BE2C (cell line): Measurements from ENCODE around the gene SERPINA3. TPM values are rescaled to one million over a fixed set of nuclear protein-coding genes. Genes with fewer than 3 reads are reported as not detected.

Experiments used
- DNase-seq: peaks from one replicate; pipeline ENCODE4 v3.0.0-alpha.2; 2020
- H3K27me3 ChIP-seq: fragments of 250-450 bp; sonication (Bioruptor Pico); 2 replicates; pipeline ENCODE4 v1.5.1; 2020; ENCODE audit warnings: mild to moderate bottlenecking
- H3K36me3 ChIP-seq: fragments of 250-450 bp; sonication (Bioruptor Pico); 2 replicates; pipeline ENCODE4 v1.5.1; 2020; ENCODE audit warnings: mild to moderate bottlenecking
- H3K4me1 ChIP-seq: fragments of 250-450 bp; sonication (Bioruptor Pico); 2 replicates; pipeline ENCODE4 v1.5.1; 2020
- H3K4me3 ChIP-seq: 2 replicates; pipeline ENCODE4 v1.5.1; 2011; ENCODE audit warnings: low read depth, low read length
- H3K9me3 ChIP-seq: fragments of 250-450 bp; sonication (Bioruptor Pico); 2 replicates; pipeline ENCODE4 v1.5.1; 2020
- CTCF ChIP-seq: IDR thresholded peaks from 2 replicates; pipeline ENCODE4 v1.5.1; 2012; ENCODE audit warnings: mild to moderate bottlenecking, low read depth, low read length
- polyA plus RNA-seq: library from polyadenylated mRNA; unstranded; fragments of >200 nt; gene quantifications from one replicate; pipeline ENCODE4 v1.2.1, GENCODE V29; 2012; ENCODE audit warnings: low read depth, missing spikeins; ENCODE audit not compliant: insufficient read length, insufficient read depth

SERPINA3 gene
- polyA plus RNA-seq: not detected

- Histone ChIP-seq H3K9me3 (no peaks in the 10 kb centered on the region), H3K4me3 (no peak within 1 kb of the TSS), H3K27me3 (no peaks in the 10 kb centered on the region), H3K4me1 (no peaks in the 10 kb centered on the region), H3K36me3 (no peaks in the 10 kb centered on the region)
- no peak for DNase-seq
- no peak for TF ChIP-seq CTCF
These were observed at the start of gene SERPINA3 for GRCh38 chr14:94612174-94612573. Gene SERPINA3 (plus strand): TSS chr14:94612391. CDS start chr14:94614442, 2,051 bp downstream.

GRCh38 chr14:94562941-94563883, 49.0 kb upstream of the SERPINA3 start:
- Histone ChIP-seq H3K36me3 (no peaks in the 10 kb centered on the region), H3K4me3 (no peak overlapping the region), H3K9me3 (no peaks in the 10 kb centered on the region), H3K4me1 (no peaks in the 10 kb centered on the region), H3K27me3 (no peaks in the 10 kb centered on the region)
- no peak for DNase-seq
- TF ChIP-seq CTCF: no peak

- H3K4me3 ChIP-seq: no peak overlapping the region
- DNase-seq: no peak
- H3K4me1 ChIP-seq: no peaks in the 10 kb centered on the region
- TF ChIP-seq CTCF: no peak
- no peaks in the 10 kb centered on the region for H3K9me3 ChIP-seq
- H3K36me3 ChIP-seq: no peaks in the 10 kb centered on the region
- H3K27me3 ChIP-seq: no peaks in the 10 kb centered on the region
These were observed 47.8 kb upstream of the SERPINA3 start for GRCh38 chr14:94564381-94564780.

- no peak for TF ChIP-seq CTCF
- Histone ChIP-seq H3K36me3 (no peaks in the 10 kb centered on the region), H3K27me3 (no peaks in the 10 kb centered on the region), H3K4me1 (no peaks in the 10 kb centered on the region), H3K4me3 (no peak overlapping the region), H3K9me3 (no peaks in the 10 kb centered on the region)
- DNase-seq: no peak
These were observed 44.0 kb upstream of the SERPINA3 start for GRCh38 chr14:94568186-94568585.

GRCh38 chr14:94569381-94570001, 42.7 kb upstream of the SERPINA3 start:
- H3K4me3 ChIP-seq: no peak overlapping the region
- no peaks in the 10 kb centered on the region for H3K36me3 ChIP-seq
- no peaks in the 10 kb centered on the region for H3K4me1 ChIP-seq
- TF ChIP-seq CTCF: no peak
- H3K9me3 ChIP-seq: no peaks in the 10 kb centered on the region
- no peaks in the 10 kb centered on the region for H3K27me3 ChIP-seq
- DNase-seq: no peak

- no peak overlapping the region for H3K4me3 ChIP-seq
- H3K4me1 ChIP-seq: no peaks in the 10 kb centered on the region
- H3K9me3 ChIP-seq: no peaks in the 10 kb centered on the region
- TF ChIP-seq CTCF: no peak
- DNase-seq: no peak
- H3K27me3 ChIP-seq: no peaks in the 10 kb centered on the region
- no peaks in the 10 kb centered on the region for H3K36me3 ChIP-seq
These were observed 42.2 kb upstream of the SERPINA3 start for GRCh38 chr14:94570002-94570400.
